ENCODE measurements around the gene PCYT2. TPM values are rescaled to one million over a fixed set of nuclear protein-coding genes. Genes with fewer than 3 reads are reported as not detected.

The PCYT2 gene
- total and polyA plus RNA-seq, 2 experiments from 2014 or later, result 83.8 to 138 TPM

DNA sequence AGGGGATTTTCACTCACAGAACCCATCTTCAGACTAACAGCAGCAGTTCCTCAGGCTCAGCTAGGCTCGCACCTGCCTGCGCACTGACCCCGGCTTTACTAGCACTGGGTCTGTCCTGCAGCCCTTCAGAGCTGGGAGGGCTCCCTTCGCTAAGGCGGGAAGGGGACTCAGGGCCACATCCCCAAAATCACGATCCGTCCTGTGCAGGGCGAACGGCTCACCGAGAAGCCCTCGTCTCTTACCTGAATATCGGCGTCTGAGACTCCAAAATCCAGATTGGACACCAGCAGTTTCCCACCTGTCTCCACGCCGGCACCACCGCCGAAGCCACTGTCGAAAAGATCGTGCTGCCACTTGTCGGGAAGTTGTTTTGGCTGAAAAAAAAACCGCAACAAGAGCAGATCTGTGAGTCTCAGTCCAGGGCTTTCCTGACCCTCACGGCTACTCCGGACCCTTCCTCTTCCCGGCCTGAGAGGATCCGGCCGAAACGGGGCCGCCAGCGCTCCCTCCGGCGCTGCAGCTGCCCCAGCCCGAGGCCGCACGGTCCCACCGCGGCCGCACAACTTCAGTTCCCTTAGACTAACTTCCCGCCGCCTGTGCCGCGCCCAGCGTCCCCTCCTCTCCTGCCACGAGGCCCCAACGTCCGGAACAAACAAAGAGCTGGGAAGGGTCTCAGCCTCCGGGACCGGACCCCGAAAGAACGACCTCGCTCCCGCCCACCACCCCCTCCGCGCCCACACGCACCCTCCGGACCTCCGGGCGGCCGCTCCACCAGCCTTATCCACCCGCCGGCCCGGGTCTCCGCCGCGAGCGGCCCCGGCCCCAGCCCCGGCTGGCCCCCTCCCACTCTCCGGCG, 20.5 kb downstream of the PCYT2 start:
- TF ChIP-seq, protein P1, sequence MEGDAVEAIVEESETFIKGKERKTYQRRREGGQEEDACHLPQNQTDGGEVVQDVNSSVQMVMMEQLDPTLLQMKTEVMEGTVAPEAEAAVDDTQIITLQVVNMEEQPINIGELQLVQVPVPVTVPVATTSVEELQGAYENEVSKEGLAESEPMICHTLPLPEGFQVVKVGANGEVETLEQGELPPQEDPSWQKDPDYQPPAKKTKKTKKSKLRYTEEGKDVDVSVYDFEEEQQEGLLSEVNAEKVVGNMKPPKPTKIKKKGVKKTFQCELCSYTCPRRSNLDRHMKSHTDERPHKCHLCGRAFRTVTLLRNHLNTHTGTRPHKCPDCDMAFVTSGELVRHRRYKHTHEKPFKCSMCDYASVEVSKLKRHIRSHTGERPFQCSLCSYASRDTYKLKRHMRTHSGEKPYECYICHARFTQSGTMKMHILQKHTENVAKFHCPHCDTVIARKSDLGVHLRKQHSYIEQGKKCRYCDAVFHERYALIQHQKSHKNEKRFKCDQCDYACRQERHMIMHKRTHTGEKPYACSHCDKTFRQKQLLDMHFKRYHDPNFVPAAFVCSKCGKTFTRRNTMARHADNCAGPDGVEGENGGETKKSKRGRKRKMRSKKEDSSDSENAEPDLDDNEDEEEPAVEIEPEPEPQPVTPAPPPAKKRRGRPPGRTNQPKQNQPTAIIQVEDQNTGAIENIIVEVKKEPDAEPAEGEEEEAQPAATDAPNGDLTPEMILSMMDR (IDR thresholded peaks at IDR 0.05; ENCODE audit: low read depth, low read length), result no peak
- Histone ChIP-seq H3K9me3 (ENCODE audit: low read depth) (no peaks in the 10 kb centered on the region), H3K4me3 (peak overlapping the region; percentile 82), H3K27me3 (no peaks in the 10 kb centered on the region), H3K36me3 (peaks cover 36% of the 10 kb centered on the region), H3K27ac (peak overlapping the region; percentile 85), H3K4me1 (ENCODE audit: low read depth) (peaks cover 6% of the 10 kb centered on the region)
- DNase-seq (ENCODE audit: low read depth in 1 of 2, low spot score in 1 of 2), result peak in 1 of 2 donors; percentile 31

DNA sequence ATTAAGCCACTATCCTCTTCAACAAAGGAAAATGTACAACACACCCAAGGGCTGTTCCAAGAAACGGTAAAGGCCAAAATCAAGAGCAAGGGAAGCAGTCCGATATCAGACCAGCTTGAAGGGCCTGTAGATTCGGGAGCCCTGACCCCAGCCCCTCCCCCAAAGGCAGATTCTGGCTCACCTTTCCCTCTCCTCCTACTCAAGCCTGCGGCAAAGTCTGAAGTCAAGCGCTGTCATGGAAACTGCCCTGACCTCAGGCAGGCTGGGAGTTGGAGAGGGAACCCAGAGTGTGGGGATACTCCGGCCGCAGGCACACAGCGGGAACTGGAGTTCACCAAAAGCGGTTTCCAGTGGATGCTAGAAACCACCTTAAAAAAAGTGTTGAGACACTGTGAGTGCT, 21.6 kb downstream of the PCYT2 start:
- no peak overlapping the region for H3K4me3 ChIP-seq
- no peak overlapping the region for H3K27ac ChIP-seq
- DNase-seq (ENCODE audit: low read depth in 1 of 2, low spot score in 1 of 2), result no peak
- no peaks in the 10 kb centered on the region for H3K27me3 ChIP-seq
- peaks cover 33% of the 10 kb centered on the region for H3K36me3 ChIP-seq
- H3K4me1 ChIP-seq (ENCODE audit: low read depth), result peaks cover 6% of the 10 kb centered on the region
- H3K9me3 ChIP-seq (ENCODE audit: low read depth), result no peaks in the 10 kb centered on the region
- TF ChIP-seq, protein P1 (IDR thresholded peaks at IDR 0.05; ENCODE audit: low read depth, low read length), result no peak

DNA sequence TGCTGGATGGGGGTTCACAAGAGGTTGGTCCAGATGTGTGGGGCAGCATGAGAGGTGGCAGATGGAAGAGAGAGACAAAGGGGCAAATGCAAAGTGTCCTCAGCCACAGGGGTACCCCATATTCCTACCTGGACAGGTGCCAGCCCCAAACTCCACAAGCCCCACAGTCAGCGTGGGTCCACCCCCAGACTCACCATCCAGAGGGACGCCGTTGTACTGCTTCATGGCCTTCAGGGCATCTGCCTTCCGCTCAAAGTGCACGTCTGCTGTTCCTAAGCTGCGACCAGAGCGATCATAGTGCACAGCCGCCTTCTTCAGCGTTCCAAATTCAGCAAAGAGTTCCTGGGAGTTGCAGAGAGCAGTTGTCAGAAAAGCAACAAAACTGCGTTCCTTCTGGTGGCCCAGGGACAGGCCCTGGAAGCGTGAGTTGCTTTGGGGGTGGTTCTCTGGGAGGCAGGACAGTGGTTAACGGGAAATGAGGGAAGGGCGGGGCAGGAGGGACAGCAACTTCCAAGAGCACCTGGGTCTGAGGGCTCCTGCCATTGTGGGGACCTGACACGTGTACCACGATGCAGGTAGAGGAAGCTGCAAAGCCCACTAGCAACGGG, 22.1 kb downstream of the PCYT2 start:
- no peak for DNase-seq (ENCODE audit: low read depth in 1 of 2, low spot score in 1 of 2)
- Histone ChIP-seq H3K4me1 (ENCODE audit: low read depth) (peaks cover 6% of the 10 kb centered on the region), H3K4me3 (no peak overlapping the region), H3K9me3 (ENCODE audit: low read depth) (no peaks in the 10 kb centered on the region), H3K27me3 (no peaks in the 10 kb centered on the region), H3K36me3 (peaks cover 37% of the 10 kb centered on the region), H3K27ac (no peak overlapping the region)
- TF ChIP-seq, protein P1 (IDR thresholded peaks at IDR 0.05; ENCODE audit: low read depth, low read length), result no peak

DNA sequence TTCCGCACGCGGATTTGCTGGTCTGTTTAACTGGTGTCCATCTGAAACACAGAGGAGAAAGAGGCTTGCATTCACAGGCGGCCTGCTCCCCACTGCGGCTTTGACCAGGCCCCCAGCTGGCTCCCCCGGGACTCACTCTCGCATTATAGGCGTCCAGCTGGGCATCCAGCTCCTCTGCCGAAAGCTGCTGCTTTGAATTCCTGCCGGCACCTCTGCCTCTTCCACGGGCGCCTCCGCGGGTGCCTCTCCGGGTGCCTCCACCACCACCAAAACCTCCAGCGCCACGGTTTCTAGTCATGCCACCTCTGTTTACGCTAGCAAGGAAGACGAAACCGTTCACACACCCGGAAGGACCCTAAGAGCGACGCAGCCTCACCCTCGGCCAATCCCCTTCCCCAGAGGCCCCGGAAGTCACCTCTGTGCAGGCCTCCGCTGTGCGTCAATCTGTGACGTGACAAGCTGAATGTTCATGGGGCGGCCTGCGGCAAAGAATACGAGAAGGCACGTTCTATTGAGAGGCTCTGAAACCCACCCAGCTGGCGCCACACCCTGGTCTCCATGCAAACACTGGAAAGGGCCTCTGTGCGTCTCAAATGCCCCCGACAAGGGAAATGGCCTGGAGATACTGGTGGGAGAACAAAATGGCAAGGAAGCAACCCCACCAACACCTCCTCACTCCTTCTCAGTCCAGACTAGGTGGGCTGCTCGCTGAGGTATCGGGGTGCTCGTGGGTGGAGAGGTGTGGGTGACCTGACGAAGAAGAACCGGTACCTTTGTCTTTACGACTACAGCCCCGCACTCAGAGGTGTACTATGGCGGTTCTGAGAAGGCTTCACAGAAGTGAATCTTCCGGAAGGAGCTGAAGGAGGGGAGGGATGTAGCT, 22.9 kb downstream of the PCYT2 start:
- Histone ChIP-seq H3K27ac (no peak overlapping the region), H3K9me3 (ENCODE audit: low read depth) (no peaks in the 10 kb centered on the region), H3K4me3 (no peak overlapping the region), H3K27me3 (no peaks in the 10 kb centered on the region), H3K4me1 (ENCODE audit: low read depth) (peaks cover 6% of the 10 kb centered on the region), H3K36me3 (peaks cover 37% of the 10 kb centered on the region)
- TF ChIP-seq, protein P1 (IDR thresholded peaks at IDR 0.05; ENCODE audit: low read depth, low read length), result no peak
- DNase-seq (ENCODE audit: low read depth in 1 of 2, low spot score in 1 of 2), result no peak

DNA sequence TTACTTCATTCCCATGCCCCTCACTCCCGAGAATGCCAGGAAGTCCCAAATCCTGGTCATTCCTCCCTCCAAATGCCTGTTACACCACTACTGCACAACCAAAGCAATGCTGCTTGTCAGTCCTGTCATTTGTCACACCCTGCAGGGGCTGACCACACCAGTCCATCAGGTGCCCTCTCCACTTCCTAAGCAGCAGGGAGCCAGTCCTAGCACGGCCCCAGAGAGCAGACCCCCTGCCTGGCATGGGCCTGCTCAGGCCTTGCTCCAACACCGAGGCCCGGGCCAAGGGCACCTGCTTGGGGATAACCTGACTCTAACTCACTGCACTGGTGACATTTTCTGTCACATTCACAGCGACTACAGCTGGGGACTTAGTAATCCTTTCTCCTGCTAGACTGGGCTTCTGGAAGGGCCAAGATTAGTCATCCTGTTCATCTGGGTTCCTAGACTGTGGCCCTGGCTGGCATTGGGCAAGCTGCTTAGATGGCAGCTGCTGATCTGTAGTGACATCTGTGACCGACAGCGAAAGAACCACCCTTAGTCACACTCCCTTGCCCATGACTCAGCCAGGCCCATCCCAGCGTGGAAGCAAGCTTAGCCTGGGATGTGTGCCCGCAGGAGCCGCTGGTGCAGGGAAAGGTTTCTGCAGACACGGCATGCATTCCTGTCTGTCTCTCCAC, 25.2 kb downstream of the PCYT2 start:
- no peaks in the 10 kb centered on the region for H3K27me3 ChIP-seq
- DNase-seq (ENCODE audit: low read depth in 1 of 2, low spot score in 1 of 2), result no peak
- H3K4me1 ChIP-seq (ENCODE audit: low read depth), result peaks cover 6% of the 10 kb centered on the region
- H3K27ac ChIP-seq, result no peak overlapping the region
- TF ChIP-seq, protein P1 (IDR thresholded peaks at IDR 0.05; ENCODE audit: low read depth, low read length), result no peak
- no peak overlapping the region for H3K4me3 ChIP-seq
- no peaks in the 10 kb centered on the region for H3K9me3 ChIP-seq (ENCODE audit: low read depth)
- H3K36me3 ChIP-seq, result peaks cover 39% of the 10 kb centered on the region

All from cardiac muscle cell (in vitro differentiated cells and primary cell).